Osteocyte (in vitro differentiated cells): Measurements from ENCODE around the gene CNGB1. TPM values are rescaled to one million over a fixed set of nuclear protein-coding genes. Genes with fewer than 3 reads are reported as not detected.

ENCODE experiments used
- DNase-seq: peaks from one replicate; pipeline ENCODE4 v3.0.0; 2021; ENCODE audit warnings: mixed read lengths; ENCODE audit not compliant: unreplicated experiment; ENCODE audit errors: extremely low spot score
- H3K27ac Mint-ChIP-seq: one replicate; pipeline ENCODE4 v1.8.0; 2021; ENCODE audit warnings: mild to moderate bottlenecking, mixed read lengths; ENCODE audit not compliant: unreplicated experiment
- H3K27me3 Mint-ChIP-seq: one replicate; pipeline ENCODE4 v1.8.0; 2021; ENCODE audit warnings: mixed read lengths; ENCODE audit not compliant: unreplicated experiment
- H3K36me3 Mint-ChIP-seq: one replicate; pipeline ENCODE4 v1.8.0; 2021; ENCODE audit warnings: mixed read lengths; ENCODE audit not compliant: unreplicated experiment
- H3K4me1 Mint-ChIP-seq: one replicate; pipeline ENCODE4 v1.8.0; 2021; ENCODE audit warnings: mixed read lengths; ENCODE audit not compliant: unreplicated experiment
- H3K4me3 Mint-ChIP-seq: one replicate; pipeline ENCODE4 v1.8.0; 2021; ENCODE audit warnings: mild to moderate bottlenecking, moderate library complexity, mixed read lengths; ENCODE audit not compliant: unreplicated experiment
- H3K9me3 Mint-ChIP-seq: one replicate; pipeline ENCODE4 v1.8.0; 2021; ENCODE audit warnings: mixed read lengths; ENCODE audit not compliant: unreplicated experiment
- CTCF ChIP-seq: fragments of 200-600 bp; sonication (generic); IDR thresholded peaks from 2 replicates; pipeline ENCODE4 v1.5.0; 2021; ENCODE audit warnings: antibody characterized with exemption, mild to moderate bottlenecking, moderate library complexity
- total RNA-seq: library from RNA; stranded (reverse); gene quantifications from 2 replicates; pipeline ENCODE4 v1.2.1, GENCODE V29; 2021

The CNGB1 gene
- total RNA-seq, 1 donor from 2014 or later: not detected

GRCh38 chr16:57867000-57867561 is 103.8 kb downstream of the CNGB1 start:
- H3K27me3 Mint-ChIP-seq: no peaks in the 10 kb centered on the region
- no peak overlapping the region for H3K4me3 Mint-ChIP-seq
- H3K9me3 Mint-ChIP-seq: no peaks in the 10 kb centered on the region
- no peaks in the 10 kb centered on the region for H3K36me3 Mint-ChIP-seq
- no peak for DNase-seq
- TF ChIP-seq CTCF: no peak
- peaks cover 26% of the 10 kb centered on the region for H3K4me1 Mint-ChIP-seq
- no peak overlapping the region for H3K27ac Mint-ChIP-seq

DNA sequence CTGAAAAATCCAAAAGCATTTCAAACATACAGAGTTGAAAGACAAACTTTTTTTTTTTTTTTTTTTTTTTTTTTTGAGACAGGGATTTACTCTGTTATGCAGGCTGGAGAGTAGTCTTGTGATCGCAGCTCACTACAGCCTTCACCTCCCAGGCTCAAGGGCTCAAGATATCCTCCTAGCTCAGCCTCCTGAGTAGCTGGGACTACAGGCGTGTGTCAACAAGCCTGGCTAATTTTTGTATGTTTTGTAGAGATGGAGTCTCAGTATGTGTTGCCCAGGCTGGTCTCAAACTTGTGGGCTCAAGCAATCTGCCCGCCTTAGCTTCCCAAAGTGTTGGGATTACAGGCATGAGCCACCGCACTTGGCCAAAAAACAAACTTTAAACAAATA is 104.4 kb downstream of the CNGB1 start:
- Mint-ChIP-seq H3K36me3 (no peaks in the 10 kb centered on the region), H3K9me3 (no peaks in the 10 kb centered on the region), H3K27ac (no peak overlapping the region), H3K4me3 (no peak overlapping the region), H3K4me1 (peaks cover 23% of the 10 kb centered on the region), H3K27me3 (no peaks in the 10 kb centered on the region)
- TF ChIP-seq CTCF: no peak
- no peak for DNase-seq

DNA sequence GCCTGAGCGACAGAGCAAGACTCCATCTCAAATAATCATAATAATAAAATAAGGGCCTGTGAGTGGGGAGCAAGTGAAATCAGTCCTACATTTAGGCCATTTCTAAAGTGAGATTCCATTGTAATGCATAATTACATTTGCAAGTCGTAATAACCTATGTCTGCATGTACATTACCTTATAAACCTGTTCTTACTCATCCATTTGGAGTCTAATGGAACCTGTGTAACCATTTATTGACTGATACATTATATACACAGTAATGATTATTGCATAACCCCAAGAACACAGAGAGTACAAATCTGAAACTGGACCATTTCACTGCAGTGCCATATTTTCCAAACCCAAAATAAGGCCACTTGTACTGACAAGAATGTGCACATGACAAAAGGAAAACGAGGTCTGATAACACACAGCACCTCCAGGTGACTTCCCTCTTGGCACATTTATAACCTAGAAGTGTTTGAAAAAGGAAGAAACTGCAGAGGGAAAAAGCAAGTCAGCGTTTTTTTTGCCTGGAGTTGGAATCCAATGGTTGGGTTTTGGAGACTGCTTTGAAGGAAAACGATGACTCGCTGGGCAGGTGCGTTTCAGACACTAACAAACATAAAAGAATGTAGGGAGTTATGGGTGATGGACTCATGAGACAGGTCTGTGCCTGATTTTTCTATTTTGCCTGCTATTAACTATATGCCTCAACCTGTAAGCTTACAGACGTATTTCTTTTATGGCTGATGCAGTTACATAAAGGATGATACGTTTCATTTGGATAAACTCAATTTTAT is 105.0 kb downstream of the CNGB1 start:
- no peak for DNase-seq
- no peaks in the 10 kb centered on the region for H3K27me3 Mint-ChIP-seq
- TF ChIP-seq CTCF: no peak
- no peak overlapping the region for H3K4me3 Mint-ChIP-seq
- H3K27ac Mint-ChIP-seq: no peak overlapping the region
- no peaks in the 10 kb centered on the region for H3K9me3 Mint-ChIP-seq
- peaks cover 21% of the 10 kb centered on the region for H3K4me1 Mint-ChIP-seq
- H3K36me3 Mint-ChIP-seq: no peaks in the 10 kb centered on the region

- H3K4me1 Mint-ChIP-seq: peaks cover 29% of the 10 kb centered on the region
- TF ChIP-seq CTCF: peak; percentile 87
- H3K4me3 Mint-ChIP-seq: peak overlapping the region; percentile 6
- H3K27ac Mint-ChIP-seq: peak overlapping the region; percentile 27
- peak; percentile 86 for DNase-seq
- no peaks in the 10 kb centered on the region for H3K36me3 Mint-ChIP-seq
- no peaks in the 10 kb centered on the region for H3K9me3 Mint-ChIP-seq
- H3K27me3 Mint-ChIP-seq: no peaks in the 10 kb centered on the region
These were observed 107.3 kb downstream of the CNGB1 start for GRCh38 chr16:57863434-57864160.
